ENCODE results near the gene TMEM101. TPM values are rescaled to one million over a fixed set of nuclear protein-coding genes. Genes with fewer than 3 reads are reported as not detected.

The TMEM101 gene
- total and polyA plus RNA-seq, 2 of the 13 experiments (the other 11 are each of a cell fraction or from before 2014, with no cell fraction given) = 72.0 to 100 TPM

GRCh38 chr17:43983515-43984411 lies 31.0 kb downstream of the TMEM101 start (continued):
- no peak for TF ChIP-seq PCBP1 (IDR thresholded peaks at IDR 0.05; ENCODE audit: borderline replicate concordance, low read depth, low read length)
- peak; percentile 51; the same call in 1 of the 2 replicates for TF ChIP-seq KIAA2018 (CRISPR knock-in tag; IDR thresholded peaks at IDR 0.05; ENCODE audit: borderline replicate concordance)
- no peak for TF ChIP-seq AFF4 (CRISPR knock-in tag; IDR thresholded peaks at IDR 0.05)
- TF ChIP-seq NCOR1 (IDR thresholded peaks at IDR 0.05; ENCODE audit: borderline replicate concordance, low read length) = no peak
- TF ChIP-seq ZNF251 (CRISPR knock-in tag; IDR thresholded peaks at IDR 0.05) = no peak
- no peak for TF ChIP-seq ZNF496 (CRISPR knock-in tag; IDR thresholded peaks at IDR 0.05; ENCODE audit: insufficient replicate concordance)
- TF ChIP-seq HNRNPH1 (optimal IDR thresholded peaks at IDR 0.05; ENCODE audit: low read depth, low read length) = no peak
- TF ChIP-seq ZNF282 (IDR thresholded peaks at IDR 0.05; ENCODE audit: partially characterized antibody) = no peak
- TF ChIP-seq ZNF710 (CRISPR knock-in tag; IDR thresholded peaks at IDR 0.05; ENCODE audit: borderline replicate concordance) = peak; percentile 91
- no peak for TF ChIP-seq ZNF740 (CRISPR knock-in tag; IDR thresholded peaks at IDR 0.05)
- TF ChIP-seq MIXL1 (CRISPR knock-in tag; IDR thresholded peaks at IDR 0.05) = peak; percentile 58; the same call in 1 of the 2 replicates

All from HepG2 (cell line).